DOHH2 (cell line): Measurements from ENCODE around the gene EPHB2.

Experiments
- H3F3A ChIP-seq: fragments of 200-600 bp; sonication (generic), shearing (Covaris generic); 2 replicates; pipeline ENCODE4 v1.6.0; 2016; ENCODE audit warnings: antibody characterized with exemption, mild to moderate bottlenecking; ENCODE audit not compliant: control insufficient read depth, insufficient read depth
- H3K27ac ChIP-seq: fragments of 200-600 bp; sonication (generic); 2 replicates; pipeline ENCODE4 v1.5.1; 2014; ENCODE audit warnings: low read depth, mild to moderate bottlenecking, low read length, moderate library complexity
- H3K27me3 ChIP-seq: fragments of 200-600 bp; sonication (generic); 2 replicates; pipeline ENCODE4 v1.6.1; 2014; ENCODE audit warnings: mild to moderate bottlenecking, low read length, mixed read lengths; ENCODE audit not compliant: control insufficient read depth
- H3K36me3 ChIP-seq: fragments of 200-600 bp; sonication (generic); 2 replicates; pipeline ENCODE4 v1.6.1; 2014; ENCODE audit warnings: mild to moderate bottlenecking, low read length, moderate library complexity, mixed read lengths; ENCODE audit not compliant: control insufficient read depth
- H3K4me1 ChIP-seq: fragments of 200-600 bp; sonication (generic); 2 replicates; pipeline ENCODE4 v1.6.1; 2014; ENCODE audit warnings: mild to moderate bottlenecking, low read length, mixed read lengths; ENCODE audit not compliant: control insufficient read depth
- H3K4me2 ChIP-seq: fragments of 200-600 bp; sonication (generic); 2 replicates; pipeline ENCODE4 v1.6.0; 2014; ENCODE audit warnings: mild to moderate bottlenecking, low read length, moderate library complexity
- H3K4me3 ChIP-seq: fragments of 200-600 bp; sonication (generic); 2 replicates; pipeline ENCODE4 v1.5.1; 2014; ENCODE audit warnings: mild to moderate bottlenecking, low read length, mixed read lengths
- H3K79me2 ChIP-seq: fragments of 200-600 bp; sonication (generic); 2 replicates; pipeline ENCODE4 v1.6.1; 2014; ENCODE audit warnings: mild to moderate bottlenecking, low read length, mixed read lengths; ENCODE audit not compliant: control insufficient read depth
- H3K9me2 ChIP-seq: fragments of 200-600 bp; sonication (generic); replicated peaks from 2 replicates; pipeline ENCODE4 v1.6.1; 2014; ENCODE audit warnings: mild to moderate bottlenecking, low read length, mixed read lengths; ENCODE audit not compliant: control insufficient read depth
- H3K9me3 ChIP-seq: fragments of 200-600 bp; sonication (generic); 2 replicates; pipeline ENCODE4 v1.6.1; 2014; ENCODE audit warnings: antibody characterized with exemption, low read length, mixed read lengths; ENCODE audit not compliant: control insufficient read depth, insufficient read depth
- H4K20me1 ChIP-seq: fragments of 200-600 bp; sonication (generic); 2 replicates; pipeline ENCODE4 v1.6.0; 2014; ENCODE audit warnings: low read depth, mild to moderate bottlenecking, antibody characterized with exemption, low read length, moderate library complexity; ENCODE audit not compliant: control insufficient read depth, insufficient read depth
- EZH2phosphoT487 ChIP-seq: fragments of 200-600 bp; sonication (generic); IDR thresholded peaks from 2 replicates; pipeline ENCODE4 v1.6.1; 2017; ENCODE audit warnings: borderline replicate concordance, mild to moderate bottlenecking, antibody characterized with exemption, low read length, moderate library complexity, mixed read lengths
- TF ChIP-seq, protein P1 (sequence below): fragments of 200-600 bp; sonication (generic); IDR thresholded peaks from one replicate; pipeline ENCODE4 v1.5.1; 2014; ENCODE audit warnings: antibody characterized with exemption, mild to moderate bottlenecking, low read depth, low read length; ENCODE audit not compliant: poor library complexity, severe bottlenecking

EPHB2 gene

DNA sequence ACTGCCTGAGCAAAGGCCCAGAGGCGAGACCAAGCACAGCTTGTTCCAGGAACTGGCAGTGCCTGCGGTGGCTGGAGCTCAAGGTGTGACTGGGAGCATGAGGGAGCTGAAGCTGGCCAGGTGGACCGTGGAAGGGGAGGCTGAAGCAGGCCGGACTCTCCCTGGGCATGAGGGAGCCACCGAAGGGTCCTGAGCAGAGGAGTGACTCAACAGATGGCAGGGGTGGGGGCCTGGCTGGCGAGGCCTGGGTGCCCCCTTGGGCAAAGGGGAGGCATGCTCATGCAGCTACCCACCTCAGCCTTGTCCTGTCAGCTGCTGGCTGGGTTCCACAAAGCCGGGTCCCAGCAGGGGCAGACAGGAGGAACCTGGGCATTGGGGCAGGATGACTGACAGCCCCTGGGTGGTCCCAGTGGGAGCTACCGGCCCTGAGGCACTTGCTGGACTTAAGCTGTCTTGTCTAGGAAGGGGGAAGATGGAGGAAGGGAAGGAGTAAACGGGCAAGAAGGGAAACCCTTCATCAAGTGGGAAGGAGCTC is 143.1 kb downstream of the EPHB2 start:
- Histone ChIP-seq H4K20me1 (no peaks in the 10 kb centered on the region), H3K9me2 (no peaks in the 10 kb centered on the region), H3K27ac (no peak overlapping the region), H3K36me3 (no peaks in the 10 kb centered on the region), H3K9me3 (no peaks in the 10 kb centered on the region), H3K4me3 (no peak overlapping the region), H3K79me2 (no peaks in the 10 kb centered on the region), H3K27me3 (no peaks in the 10 kb centered on the region; the same call in 1 of the 2 replicates), H3K4me1 (peaks cover 54% of the 10 kb centered on the region), H3F3A (no peaks in the 10 kb centered on the region), H3K4me2 (0 out of 2 replicates have a peak overlapping the region, but pooled peaks have one; percentile 69)
- TF ChIP-seq, protein P1, sequence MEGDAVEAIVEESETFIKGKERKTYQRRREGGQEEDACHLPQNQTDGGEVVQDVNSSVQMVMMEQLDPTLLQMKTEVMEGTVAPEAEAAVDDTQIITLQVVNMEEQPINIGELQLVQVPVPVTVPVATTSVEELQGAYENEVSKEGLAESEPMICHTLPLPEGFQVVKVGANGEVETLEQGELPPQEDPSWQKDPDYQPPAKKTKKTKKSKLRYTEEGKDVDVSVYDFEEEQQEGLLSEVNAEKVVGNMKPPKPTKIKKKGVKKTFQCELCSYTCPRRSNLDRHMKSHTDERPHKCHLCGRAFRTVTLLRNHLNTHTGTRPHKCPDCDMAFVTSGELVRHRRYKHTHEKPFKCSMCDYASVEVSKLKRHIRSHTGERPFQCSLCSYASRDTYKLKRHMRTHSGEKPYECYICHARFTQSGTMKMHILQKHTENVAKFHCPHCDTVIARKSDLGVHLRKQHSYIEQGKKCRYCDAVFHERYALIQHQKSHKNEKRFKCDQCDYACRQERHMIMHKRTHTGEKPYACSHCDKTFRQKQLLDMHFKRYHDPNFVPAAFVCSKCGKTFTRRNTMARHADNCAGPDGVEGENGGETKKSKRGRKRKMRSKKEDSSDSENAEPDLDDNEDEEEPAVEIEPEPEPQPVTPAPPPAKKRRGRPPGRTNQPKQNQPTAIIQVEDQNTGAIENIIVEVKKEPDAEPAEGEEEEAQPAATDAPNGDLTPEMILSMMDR: no peak
- no peak for TF ChIP-seq EZH2phosphoT487

DNA sequence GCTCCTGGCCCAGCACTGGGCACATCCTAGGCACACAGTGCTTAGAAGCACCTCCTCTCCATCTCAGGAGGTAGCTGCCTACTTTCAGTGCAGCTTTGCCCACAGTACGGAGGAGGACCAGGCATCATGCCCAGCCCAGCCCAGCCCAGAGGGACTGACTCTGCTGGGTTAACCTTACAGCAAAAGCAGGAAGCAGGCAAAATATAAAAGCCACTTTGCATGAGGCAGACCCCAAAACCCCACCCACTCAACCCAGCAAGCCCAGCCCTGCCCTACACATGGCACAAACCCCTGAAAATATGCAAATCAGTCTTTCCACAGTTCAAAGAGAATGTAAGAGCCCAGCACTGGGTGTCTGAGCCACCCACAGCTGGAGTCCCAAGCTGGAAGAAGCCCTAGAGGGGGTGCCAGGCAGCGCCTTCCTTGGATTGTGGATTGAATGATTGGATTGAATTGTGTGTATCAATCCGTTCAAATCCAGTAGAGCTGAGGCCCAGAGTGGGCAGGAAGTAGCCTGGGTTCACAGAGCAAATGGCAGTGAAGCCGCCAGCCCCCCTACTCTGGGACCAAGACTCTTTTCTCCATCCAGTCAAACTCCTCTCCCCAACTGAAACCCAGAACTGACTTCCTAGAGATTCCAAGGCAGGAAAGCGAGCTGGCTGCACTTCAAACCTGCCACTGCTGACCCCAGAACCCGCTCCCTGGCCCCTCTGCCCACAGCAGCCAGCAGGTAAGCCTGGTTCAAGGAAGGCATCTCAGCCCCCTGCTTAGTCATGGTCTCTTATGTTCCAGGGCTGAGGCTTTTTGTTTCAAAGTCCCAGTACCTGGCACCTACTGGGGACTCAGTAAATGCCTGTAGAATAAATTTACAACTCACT is 144.3 kb downstream of the EPHB2 start:
- H3K4me2 ChIP-seq: peak overlapping the region; percentile 69
- no peaks in the 10 kb centered on the region for H3K36me3 ChIP-seq
- H3K27ac ChIP-seq: peak overlapping the region; percentile 1; the same call in 1 of the 2 replicates
- no peaks in the 10 kb centered on the region for H4K20me1 ChIP-seq
- TF ChIP-seq, protein P1: no peak
- no peaks in the 10 kb centered on the region for H3K9me2 ChIP-seq
- H3K4me1 ChIP-seq: peaks cover 61% of the 10 kb centered on the region
- H3K79me2 ChIP-seq: no peaks in the 10 kb centered on the region
- H3F3A ChIP-seq: no peaks in the 10 kb centered on the region
- H3K9me3 ChIP-seq: no peaks in the 10 kb centered on the region
- peak overlapping the region; percentile 59 for H3K4me3 ChIP-seq
- H3K27me3 ChIP-seq: no peaks in the 10 kb centered on the region; the same call in 1 of the 2 replicates

DNA sequence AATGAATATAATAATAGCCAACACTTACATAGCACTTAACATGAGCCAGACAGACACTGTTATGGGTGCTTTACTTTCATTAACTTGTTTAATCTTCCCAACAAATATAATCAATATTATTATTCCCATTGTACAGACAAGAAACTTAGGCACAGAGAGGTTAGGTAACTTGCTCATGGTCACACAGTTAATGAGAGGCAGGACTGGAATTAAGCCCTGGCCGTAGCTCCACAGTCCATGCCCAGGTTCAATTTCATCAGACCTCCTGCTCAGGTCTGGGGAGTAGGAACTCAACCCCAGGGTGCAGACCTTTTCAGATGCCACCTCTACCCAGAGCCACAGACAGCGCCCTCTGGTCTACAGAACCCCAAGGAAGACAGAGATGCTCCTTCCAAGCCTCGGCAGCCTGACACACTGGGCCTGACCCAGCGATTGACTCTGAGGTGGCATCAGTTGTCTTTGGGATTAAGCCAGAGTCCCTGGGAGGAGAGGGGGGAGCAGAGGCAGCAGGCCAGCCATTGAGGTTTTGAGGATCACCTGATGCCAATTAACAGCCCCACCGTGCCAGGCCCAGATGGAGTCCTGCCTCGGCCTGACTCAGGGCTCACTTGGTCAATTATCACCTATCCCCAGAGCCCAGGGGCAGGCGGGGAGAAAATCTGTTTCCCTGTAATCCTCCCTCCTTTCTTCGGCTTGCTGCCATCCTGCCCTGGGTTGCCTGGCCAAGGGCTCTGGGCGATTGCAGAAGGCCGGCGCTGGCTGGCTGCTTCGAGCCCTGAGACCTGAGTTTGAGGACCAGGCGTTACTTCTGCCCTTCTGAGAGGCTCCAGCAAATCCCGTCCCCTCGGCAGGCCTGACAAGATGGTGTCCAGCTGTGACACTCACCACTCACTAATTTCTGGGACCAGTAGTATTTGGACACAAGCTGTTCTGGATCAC is 145.3 kb downstream of the EPHB2 start:
- no peaks in the 10 kb centered on the region for H3K9me3 ChIP-seq
- no peaks in the 10 kb centered on the region for H3K36me3 ChIP-seq
- no peaks in the 10 kb centered on the region for H3K79me2 ChIP-seq
- H3K27me3 ChIP-seq: no peaks in the 10 kb centered on the region; the same call in 1 of the 2 replicates
- no peak overlapping the region for H3K4me3 ChIP-seq
- no peak overlapping the region for H3K27ac ChIP-seq
- no peak overlapping the region for H3K4me2 ChIP-seq
- no peaks in the 10 kb centered on the region for H3F3A ChIP-seq
- H3K4me1 ChIP-seq: peaks cover 52% of the 10 kb centered on the region
- H3K9me2 ChIP-seq: no peaks in the 10 kb centered on the region
- TF ChIP-seq, protein P1: no peak
- no peak for TF ChIP-seq EZH2phosphoT487
- H4K20me1 ChIP-seq: no peaks in the 10 kb centered on the region
